Lower leg skin (tissue), 3 donors: ENCODE measurements around the gene CFAP157.

Experiments used
- POLR2A ChIP-seq, 2 donors: fragments of 450-650 bp; IDR thresholded peaks; one replicate each; pipeline ENCODE4 v1.6.1; 2016 to 2017; ENCODE audit warnings: antibody characterized with exemption in 2 of 2, mild to moderate bottlenecking in 1 of 2, moderate library complexity in 1 of 2
- TF ChIP-seq, protein P1 (sequence below), 3 donors: fragments of 450-650 bp; IDR thresholded peaks; one replicate each; pipeline ENCODE4 v1.5.1; 2016; ENCODE audit warnings: antibody characterized with exemption in 3 of 3, mild to moderate bottlenecking in 3 of 3, moderate library complexity in 2 of 3

GRCh38 chr9:127714951-127715469 lies 8.2 kb downstream of the CFAP157 start:
- TF ChIP-seq, protein P1, sequence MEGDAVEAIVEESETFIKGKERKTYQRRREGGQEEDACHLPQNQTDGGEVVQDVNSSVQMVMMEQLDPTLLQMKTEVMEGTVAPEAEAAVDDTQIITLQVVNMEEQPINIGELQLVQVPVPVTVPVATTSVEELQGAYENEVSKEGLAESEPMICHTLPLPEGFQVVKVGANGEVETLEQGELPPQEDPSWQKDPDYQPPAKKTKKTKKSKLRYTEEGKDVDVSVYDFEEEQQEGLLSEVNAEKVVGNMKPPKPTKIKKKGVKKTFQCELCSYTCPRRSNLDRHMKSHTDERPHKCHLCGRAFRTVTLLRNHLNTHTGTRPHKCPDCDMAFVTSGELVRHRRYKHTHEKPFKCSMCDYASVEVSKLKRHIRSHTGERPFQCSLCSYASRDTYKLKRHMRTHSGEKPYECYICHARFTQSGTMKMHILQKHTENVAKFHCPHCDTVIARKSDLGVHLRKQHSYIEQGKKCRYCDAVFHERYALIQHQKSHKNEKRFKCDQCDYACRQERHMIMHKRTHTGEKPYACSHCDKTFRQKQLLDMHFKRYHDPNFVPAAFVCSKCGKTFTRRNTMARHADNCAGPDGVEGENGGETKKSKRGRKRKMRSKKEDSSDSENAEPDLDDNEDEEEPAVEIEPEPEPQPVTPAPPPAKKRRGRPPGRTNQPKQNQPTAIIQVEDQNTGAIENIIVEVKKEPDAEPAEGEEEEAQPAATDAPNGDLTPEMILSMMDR (IDR thresholded peaks at IDR 0.05), result no peak
- no peak for TF ChIP-seq POLR2A (IDR thresholded peaks at IDR 0.05)
